Activated naive CD4-positive, alpha-beta T cell (primary cell): ENCODE measurements around the gene MINDY4.

Experiments used
- DNase-seq, 4 experiments: peaks; one replicate each; lab custom pipeline; 2025; lab: John Stamatoyannopoulos, UW

MINDY4 gene

GRCh38 chr7:30853576-30853975, 82.4 kb downstream of the MINDY4 start:
- no peak for DNase-seq

- DNase-seq = no peak
Measured at GRCh38 chr7:30855936-30856335, 84.7 kb downstream of the MINDY4 start.

GRCh38 chr7:30858576-30858975, 87.4 kb downstream of the MINDY4 start:
- no peak for DNase-seq

GRCh38 chr7:30859202-30859939, 88.2 kb downstream of the MINDY4 start:
- no peak for DNase-seq

DNA sequence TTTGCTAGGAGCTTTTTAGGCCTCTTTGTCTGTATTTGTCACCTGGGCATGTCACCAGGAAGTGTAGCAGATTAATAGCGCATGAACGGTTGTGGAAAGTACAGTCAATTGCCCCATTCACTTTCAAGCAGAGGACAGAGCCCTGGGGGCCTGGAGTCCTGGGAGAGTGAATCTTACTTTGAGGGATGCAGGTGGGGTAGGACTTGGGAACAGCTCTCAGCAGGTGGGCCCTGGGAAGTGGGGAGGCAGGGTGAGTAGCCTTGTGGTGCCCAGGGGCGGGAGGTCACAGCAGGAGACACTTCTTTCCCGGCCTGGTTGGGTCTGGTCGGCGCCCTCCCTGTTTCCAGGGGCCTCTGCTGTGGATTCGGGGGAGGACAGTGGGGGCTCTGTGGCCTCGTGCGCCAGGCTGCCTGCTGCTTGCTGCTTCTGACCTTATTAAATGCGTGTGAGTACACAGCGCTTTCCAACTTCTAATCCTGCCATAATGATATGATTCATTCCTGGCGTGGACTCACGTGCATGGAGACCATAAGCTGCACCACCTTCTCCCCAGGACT, 88.8 kb downstream of the MINDY4 start:
- DNase-seq = no peak

DNA sequence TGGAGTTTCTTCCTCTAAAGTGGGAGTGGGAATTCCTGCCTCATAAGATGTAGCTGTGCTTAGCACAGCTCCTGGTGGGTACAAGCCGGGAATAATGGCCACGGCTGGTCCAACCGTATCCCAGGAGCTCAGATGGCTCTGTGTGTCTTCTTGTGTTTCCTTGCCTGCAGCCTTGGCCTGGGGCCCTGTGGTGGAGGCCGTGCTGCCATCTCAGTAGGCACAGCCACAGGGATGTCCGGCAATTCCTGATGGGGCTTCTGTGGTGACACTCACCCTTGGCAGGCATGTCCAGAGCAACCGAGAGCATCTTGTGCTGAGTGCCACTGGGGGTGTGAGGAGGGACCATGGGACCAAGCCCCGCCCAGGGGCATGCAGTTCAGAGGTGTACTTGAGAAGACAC, 90.4 kb downstream of the MINDY4 start:
- DNase-seq = no peak

DNA sequence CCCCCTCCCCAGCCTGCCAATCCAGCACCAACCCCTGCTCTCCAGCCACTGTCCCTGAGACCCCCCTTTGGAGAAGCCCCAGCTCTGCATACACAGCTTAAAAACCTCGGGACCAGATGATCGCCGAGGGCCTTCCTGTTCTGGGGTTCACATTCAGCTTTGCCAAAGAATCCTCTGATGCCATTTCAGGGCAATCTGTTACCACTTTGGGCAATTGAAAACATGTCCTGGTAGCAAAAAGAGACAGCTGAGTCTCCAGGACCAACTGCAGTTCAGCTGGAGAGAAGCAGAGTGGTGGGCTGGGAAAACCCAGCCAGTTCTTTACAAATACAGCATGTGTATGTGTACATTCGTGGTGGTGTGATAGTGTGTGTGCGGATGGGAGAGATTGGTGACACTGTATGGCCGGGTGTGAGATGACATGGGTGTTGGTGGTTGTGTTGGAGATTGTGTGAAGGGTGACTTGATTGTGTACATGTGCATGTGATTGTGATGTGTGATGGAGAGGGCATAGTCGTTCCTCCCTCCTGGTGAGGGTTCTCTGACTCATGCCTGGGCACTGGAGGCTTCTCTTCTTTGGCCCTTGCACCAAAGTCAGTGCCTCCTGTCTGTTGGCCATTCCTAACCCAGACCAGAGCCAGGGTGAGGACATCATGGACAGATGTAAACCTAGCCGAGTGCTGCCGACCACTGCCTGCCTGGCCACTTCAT, 91.9 kb downstream of the MINDY4 start:
- DNase-seq = no peak

- no peak for DNase-seq
Measured at GRCh38 chr7:30863706-30864035, 92.5 kb downstream of the MINDY4 start.

- no peak for DNase-seq
Measured at GRCh38 chr7:30864101-30864500, 92.9 kb downstream of the MINDY4 start.

DNA sequence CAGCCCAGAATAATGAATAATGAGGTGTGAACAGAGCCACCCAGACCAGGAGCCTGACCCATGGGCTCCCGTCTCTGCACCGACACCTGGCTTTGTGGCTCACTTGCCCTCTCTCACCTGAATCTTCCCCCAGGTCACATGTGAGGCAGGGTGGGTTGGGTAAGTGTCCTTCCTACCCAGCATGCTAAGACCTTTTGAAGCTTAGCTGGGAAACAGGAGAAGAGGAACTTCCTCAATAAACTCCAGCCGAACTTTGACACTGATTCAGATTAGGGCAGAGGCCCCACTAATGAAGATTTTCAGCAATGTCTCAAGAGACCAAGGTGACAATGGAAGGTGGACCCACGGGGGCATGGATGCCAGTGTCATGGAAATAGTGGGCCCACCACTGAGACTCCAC, 93.9 kb downstream of the MINDY4 start:
- no peak for DNase-seq

DNA sequence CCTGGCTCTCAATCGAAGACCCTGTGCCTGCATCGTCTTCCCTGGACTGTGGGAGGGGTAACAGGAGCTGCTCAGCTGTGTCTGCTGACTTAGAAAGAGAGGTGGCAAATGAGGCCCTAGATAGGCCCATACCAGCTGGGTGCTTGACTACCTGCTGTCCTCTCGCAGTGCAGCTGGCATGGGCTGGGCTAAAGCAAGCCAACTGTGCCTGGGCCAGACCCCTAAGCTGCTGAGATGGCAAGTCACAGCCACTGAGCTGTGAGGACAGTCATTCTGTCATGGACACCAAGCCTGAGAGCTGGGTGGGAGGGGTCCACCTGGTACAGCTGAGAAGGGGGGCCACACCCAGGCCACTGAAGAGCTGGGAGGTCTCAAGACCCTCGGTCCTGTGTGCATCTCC, 94.6 kb downstream of the MINDY4 start:
- no peak for DNase-seq

DNA sequence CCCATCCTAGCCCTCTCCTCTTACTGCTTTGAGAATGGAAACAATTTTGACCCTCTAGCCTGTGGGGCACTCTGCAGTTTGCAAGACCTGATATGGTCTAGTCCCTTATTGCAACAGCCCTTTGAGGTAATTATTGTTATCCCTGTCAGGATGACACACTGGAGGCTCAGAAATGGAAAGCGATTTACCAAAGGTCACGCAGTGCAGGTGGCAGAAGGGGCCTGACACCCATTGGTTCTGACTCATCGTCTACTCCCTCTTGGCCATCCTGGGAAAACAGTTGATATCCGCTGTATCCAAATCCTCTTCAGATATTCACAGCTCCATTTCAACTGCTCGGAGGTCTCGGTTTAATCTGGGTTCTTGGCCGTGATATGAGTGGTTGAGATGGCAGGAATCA, 95.7 kb downstream of the MINDY4 start:
- DNase-seq = no peak

GRCh38 chr7:30867483-30867882, 96.3 kb downstream of the MINDY4 start:
- DNase-seq = no peak

DNA sequence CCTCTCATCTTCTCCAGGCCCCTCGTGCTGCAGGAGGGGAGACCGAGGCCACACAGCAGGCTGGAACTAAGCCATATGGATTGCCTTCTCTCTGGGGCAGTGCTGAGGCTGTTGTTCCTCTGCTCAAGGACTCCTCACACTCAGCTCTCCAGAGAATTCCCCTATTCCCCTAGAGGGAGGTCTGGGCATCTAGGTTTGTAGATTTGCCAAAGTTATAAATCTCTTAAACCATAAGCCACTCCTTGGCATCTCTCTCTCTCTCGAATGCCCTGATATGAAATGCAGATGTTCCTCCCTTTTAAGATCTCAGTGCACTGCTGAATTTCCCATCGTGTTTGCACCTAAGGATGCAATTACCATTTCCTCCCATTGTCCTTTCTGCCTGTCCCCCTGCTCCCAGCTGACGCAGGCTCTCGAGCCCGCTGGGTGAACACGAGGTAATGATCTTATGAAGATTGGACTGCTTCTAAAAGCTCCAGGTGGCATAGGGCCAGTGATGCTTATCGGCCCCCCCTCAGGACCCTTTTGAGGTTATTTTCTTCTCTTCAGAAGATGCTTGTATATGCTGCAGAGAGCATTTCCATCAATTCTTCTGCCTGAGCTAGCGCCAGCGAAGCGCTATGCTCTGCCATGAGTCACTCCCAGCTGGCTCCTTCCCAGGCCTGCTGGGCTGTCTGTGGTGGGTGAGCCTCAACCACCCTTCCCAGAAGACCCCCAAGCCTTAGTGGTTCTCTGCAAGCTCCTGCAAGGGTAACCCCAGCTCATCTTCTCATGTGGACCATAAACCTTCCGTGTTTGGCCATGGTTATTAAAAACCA, 98.8 kb downstream of the MINDY4 start:
- no peak for DNase-seq

DNA sequence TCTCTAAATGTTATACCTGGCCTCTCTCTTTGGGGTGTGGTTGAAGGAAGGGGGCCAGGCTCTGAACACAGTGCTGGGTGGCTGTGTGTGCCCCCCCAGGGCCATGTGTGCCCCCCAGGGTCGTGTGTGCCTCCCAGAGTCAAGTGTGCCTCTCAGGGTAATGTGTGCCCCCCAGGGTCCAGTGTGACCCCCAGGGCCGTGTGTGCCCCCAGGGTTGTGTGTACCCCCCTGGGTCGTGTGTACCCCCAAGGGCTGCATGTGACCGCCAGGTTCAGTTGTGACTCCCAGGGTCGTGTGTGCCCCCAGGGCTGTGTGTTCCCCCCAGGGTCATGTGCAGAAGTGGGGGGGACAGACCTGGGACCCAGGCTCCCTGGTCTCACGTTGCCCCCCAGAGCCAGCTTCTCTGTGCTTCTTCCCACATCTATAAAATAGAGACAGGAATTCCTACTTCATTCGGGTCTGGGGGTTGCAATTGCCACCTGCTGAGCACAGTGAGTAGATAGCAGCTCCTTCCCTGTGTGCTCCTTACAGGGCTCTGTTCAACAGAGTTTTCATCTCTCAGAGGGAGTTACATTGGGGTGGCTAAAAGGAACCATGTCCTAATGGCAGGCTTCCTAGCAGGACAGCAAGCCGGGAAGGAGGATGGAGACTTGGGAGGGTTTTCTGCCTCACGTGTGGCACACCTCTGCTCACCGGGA, 99.8 kb downstream of the MINDY4 start:
- DNase-seq = no peak

DNA sequence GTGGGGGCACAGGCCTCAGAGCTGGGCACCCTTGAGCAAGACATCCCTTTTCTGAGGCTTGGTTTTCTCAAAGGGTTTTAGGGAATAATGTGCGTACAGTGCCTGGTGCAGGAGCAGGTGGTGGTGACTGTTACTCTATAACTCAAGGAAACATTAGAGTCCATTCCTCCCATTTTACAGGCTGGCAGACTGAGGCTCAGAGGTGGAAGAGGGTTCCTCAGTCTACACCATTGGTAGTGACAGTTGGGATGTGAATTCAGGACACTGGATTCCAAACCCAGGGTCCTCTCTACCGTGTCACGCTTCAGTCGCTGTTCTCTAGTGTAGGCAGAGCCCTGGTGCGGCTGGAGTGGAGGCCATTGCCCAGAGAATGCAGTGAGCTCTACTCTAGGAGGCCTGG, 100.4 kb downstream of the MINDY4 start:
- no peak for DNase-seq

GRCh38 chr7:30873207-30873606, 102.0 kb downstream of the MINDY4 start:
- no peak for DNase-seq

GRCh38 chr7:30873656-30874055, 102.4 kb downstream of the MINDY4 start:
- no peak for DNase-seq

- no peak for DNase-seq
Measured at GRCh38 chr7:30874656-30875302, 103.6 kb downstream of the MINDY4 start.

GRCh38 chr7:30877015-30877769, 106.0 kb downstream of the MINDY4 start:
- DNase-seq = no peak

DNA sequence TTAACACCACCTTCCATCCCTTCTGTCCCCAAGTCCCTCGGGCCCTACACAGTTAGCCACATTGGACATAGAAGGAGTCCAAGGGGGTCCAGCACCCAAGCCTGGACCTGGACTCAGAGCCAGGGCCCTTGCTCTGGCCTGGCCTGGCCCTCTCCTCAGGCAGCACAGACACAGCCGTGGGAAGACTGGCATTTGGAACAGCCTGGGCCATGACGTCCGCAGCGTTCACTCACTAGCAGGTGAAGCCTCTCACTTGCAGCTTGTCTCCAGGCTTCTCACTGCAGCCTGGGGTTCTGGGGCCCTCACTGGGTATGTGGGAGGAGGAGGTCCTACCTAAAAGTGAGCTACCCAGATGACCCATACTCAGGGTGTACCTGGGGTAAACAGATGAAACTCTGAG, 106.8 kb downstream of the MINDY4 start:
- no peak for DNase-seq
